Measurements from ENCODE around the gene VAPA. TPM values are rescaled to one million over a fixed set of nuclear protein-coding genes. Genes with fewer than 3 reads are reported as not detected.

The VAPA gene
- total RNA-seq, 1 donor from 2014 or later: 182 TPM

DNA sequence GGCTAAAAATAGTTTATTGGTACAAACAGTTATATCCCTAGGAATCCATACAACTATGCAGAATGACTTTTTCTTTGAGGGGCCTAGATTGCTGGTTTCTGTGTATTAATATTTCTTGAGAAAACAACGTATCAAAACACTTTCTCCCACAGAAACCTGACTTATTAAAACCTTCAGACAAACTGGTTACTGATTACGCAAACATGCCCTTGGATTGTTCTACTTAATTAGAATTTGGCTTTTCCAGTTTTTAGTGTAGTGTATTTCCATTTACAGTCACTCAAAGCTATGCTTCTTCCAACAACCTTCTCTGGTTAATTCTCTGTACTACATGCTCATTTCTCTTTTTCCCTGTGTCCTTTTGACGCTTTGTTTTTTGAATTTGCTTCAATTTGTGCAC is 20.0 kb downstream of the VAPA start:
- DNase-seq (ENCODE audit: low spot score): no peak

GRCh38 chr18:9934274-9934673 is 20.5 kb downstream of the VAPA start:
- DNase-seq (ENCODE audit: low spot score): no peak

DNA sequence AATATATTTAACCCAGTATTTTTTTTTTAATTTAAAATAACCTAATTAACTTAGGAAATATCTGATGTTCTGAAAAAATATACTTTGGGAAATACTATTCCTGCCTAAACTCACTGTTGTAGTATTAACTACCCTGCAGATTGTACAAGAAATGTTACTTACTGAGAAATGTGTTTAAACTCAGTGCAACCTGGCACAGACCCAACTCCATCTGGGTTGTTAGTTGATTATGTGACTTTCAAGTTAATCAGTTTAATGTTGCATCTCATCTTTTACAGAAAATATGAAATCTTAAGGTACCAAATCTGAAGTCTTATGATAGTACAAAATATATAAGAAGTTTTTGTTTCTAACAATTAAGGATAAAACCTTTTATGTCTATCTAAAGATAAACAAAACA is 27.3 kb downstream of the VAPA start:
- no peak for DNase-seq (ENCODE audit: low spot score)

GRCh38 chr18:9941660-9942059 is 27.8 kb downstream of the VAPA start:
- no peak for DNase-seq (ENCODE audit: low spot score)

- DNase-seq (ENCODE audit: low spot score): no peak
These were observed 29.5 kb downstream of the VAPA start for GRCh38 chr18:9943311-9943710.

GRCh38 chr18:9944805-9945204 is 31.0 kb downstream of the VAPA start:
- no peak for DNase-seq (ENCODE audit: low spot score)

DNA sequence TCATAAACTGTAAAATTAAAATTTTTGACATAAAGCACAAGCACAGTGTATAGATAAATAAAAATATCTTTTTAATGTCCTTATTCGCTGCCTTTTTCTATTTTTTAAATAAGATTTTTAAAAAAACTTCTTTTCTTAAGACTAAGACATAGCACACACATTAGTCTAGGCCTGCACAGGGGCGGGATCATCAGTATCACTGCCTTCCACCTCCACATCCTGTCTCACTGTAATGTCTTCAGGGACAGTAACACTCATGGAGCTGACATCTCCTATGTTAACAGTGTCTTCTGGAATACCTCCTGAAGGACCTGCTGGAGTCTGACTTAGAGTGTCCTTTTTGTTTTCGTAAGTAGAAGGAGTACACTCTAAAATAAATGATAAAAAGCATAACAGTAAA is 33.0 kb downstream of the VAPA start:
- no peak for DNase-seq (ENCODE audit: low spot score)

GRCh38 chr18:9947248-9947647 is 33.4 kb downstream of the VAPA start:
- DNase-seq (ENCODE audit: low spot score): no peak

DNA sequence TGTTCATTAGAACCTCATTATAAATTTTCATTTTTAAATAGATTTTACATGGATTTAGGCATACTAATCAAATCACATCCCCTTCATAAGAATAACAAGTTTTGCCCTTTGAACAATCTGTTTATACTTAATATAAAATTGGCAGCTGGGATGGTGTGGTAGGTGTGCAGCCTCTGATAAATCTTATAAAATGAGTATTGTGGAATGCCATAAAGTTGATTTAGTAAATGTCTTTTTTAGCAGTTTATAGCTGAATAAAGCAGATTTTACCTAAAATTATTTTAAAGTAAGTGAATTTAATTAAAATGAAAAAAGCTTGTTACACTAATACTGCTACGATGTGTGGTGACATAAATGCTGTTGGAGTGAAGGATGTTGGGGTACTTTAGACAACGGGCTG is 35.5 kb downstream of the VAPA start:
- no peak for DNase-seq (ENCODE audit: low spot score)

DNA sequence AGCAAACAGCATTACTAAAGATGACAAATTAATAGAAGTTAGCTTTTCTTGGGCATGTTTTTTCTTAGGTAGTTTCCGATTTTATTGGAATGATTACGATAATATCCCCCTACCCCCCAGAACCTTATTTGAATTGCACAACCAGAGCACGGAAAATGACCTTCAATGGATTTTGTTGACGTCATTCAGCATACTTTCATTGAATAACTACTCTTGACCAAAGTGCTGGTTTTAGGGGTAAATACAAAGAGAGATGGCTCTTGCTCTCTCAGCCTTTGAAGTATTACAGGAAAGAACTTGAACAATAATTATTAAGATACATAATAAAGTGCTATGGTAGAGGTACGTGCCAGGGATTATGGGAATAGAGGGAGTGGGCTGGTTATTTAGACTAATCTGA is 36.0 kb downstream of the VAPA start:
- DNase-seq (ENCODE audit: low spot score): no peak

DNA sequence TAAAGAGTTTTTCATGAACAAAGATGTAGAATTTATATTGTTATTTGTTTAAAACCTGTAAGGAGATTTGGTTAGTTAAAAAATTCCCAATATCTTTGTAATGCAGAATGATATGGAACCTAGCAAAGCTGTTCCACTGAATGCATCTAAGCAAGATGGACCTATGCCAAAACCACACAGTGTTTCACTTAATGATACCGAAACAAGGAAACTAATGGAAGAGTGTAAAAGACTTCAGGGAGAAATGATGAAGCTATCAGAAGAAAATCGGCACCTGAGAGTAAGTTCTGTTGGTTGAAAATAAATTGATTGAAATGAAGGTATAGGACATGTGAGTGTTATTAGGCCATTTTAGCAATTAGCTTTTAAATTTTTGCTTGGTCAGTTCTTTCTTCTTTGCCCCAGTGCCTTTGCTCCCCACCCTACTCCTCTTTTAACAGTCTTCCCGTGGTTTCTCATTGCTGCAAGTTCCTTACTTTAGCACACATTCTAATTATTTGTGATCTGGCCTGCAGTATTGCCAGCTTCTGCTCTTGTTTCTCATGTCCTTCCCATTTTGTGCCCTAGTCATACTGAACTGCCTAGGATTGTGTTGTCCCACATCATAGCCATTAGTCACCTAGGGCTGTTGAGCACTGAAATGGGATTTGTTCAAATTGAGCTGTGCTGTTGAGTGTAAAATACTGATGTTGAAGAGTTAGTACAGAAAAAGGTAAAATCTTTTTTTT is 36.6 kb downstream of the VAPA start:
- DNase-seq (ENCODE audit: low spot score): no peak

GRCh38 chr18:9951022-9951859 is 37.4 kb downstream of the VAPA start:
- no peak for DNase-seq (ENCODE audit: low spot score)

GRCh38 chr18:9952633-9953416 is 39.0 kb downstream of the VAPA start:
- no peak for DNase-seq (ENCODE audit: low spot score)

- no peak for DNase-seq (ENCODE audit: low spot score)
These were observed 45.1 kb downstream of the VAPA start for GRCh38 chr18:9958861-9959399.

DNA sequence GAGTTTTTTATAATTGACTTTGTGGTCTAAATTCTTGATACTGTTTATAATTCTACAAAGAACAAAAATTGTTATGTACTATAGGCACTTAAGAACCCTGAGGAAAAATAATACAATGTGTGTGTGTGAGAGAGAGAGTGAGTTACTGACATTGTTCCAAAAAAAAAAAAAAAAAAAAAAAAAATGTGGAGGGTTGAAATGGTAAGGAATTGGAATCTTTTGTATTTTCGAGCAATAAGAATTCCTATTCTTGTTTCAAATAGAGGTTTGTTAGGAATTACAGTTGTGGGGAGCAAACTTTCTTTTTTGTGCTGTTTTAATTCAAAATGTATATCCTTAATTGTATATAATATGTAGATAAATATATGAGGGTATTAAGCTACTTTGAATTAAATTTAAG is 45.7 kb downstream of the VAPA start:
- DNase-seq (ENCODE audit: low spot score): no peak

- DNase-seq (ENCODE audit: low spot score): no peak
These were observed 46.6 kb downstream of the VAPA start for GRCh38 chr18:9960258-9960904.

- DNase-seq (ENCODE audit: low spot score): no peak
These were observed 47.2 kb downstream of the VAPA start for GRCh38 chr18:9961041-9961440.

DNA sequence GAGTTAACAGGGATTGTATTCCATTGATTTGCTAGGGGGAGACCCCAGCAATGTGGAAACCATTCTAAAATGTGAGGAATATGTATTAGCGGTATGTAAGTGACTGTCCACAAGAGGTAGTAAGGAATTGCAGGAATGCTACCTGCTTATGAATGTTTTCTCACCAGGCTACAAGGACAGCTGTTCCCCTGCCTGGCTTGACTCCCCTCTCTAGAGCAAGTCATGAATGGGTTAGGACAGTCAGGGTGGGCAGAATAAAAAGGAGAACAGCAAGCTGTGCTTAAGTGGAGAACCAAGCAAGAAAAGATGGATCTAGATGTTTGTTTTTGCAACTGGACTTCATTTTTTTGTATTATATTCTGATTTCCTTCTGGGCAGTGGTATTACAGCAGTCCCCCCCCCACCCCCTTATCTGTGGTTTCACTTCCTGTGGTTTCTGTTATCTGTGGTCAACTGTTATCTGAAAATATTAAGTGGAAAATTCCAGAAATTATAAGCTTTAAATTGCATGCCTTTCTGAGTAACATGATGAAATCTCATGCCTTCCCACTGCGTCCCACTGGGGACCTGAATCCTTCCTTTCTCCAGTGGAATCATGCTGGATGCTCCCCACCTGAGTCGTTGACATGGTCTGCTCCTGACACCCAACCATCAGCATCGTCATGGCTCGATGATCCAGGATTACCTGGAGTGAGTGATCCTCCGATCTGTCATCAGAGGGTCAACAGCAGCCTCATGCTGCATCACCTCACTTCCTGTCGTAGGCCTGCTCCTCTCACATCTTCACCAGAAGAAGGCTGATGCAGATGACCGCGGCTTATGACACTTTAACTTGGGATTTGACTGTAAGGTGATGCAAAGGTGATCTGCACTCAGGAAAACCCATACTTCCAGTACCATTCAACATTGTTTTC is 52.2 kb downstream of the VAPA start:
- no peak for DNase-seq (ENCODE audit: low spot score)

GRCh38 chr18:9968081-9968848 is 54.4 kb downstream of the VAPA start:
- DNase-seq (ENCODE audit: low spot score): no peak
